GM12891 (cell line): ENCODE results near the gene MAOB.

ENCODE experiments used
- POLR2A ChIP-seq: IDR thresholded peaks from 2 replicates; pipeline ENCODE4 v1.6.1; 2011; ENCODE audit warnings: low read depth, low read length, control low read depth
- POLR2AphosphoS5 ChIP-seq: IDR thresholded peaks from 2 replicates; pipeline ENCODE4 v1.6.1; 2011; ENCODE audit warnings: low read depth, low read length, control low read depth
- POU2F2 ChIP-seq: IDR thresholded peaks from 2 replicates; pipeline ENCODE4 v1.6.1; 2011; ENCODE audit warnings: low read depth, mild to moderate bottlenecking, control low read depth, low read length, moderate library complexity
- SPI1 ChIP-seq: IDR thresholded peaks from 2 replicates; pipeline ENCODE4 v1.6.1; 2011; ENCODE audit warnings: low read depth, low read length, control low read depth
- TAF1 ChIP-seq: IDR thresholded peaks from 2 replicates; pipeline ENCODE4 v1.6.1; 2011; ENCODE audit warnings: low read depth, low read length, control low read depth

DNA sequence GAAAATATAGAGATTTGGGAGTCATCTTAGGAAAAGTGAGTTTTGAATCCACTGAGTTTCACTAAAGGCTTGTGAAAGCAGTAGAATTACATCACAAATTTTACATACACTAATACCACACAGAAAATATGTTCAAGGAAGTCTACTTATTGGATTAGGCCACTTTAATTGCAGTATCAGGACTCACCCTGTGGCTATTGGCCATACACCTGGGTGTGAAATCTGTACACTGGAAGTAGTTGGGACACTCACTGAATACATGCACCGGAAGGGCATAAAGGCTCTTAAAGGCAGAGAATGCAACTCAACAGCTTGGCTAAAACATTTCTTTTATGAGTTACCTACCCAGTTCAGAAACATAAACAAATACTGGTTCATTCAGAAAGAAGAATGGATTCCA is 19.8 kb downstream of the MAOB start:
- no peak for TF ChIP-seq POLR2AphosphoS5
- TF ChIP-seq POLR2A = no peak
- TF ChIP-seq POU2F2 = no peak
- no peak for TF ChIP-seq TAF1
- no peak for TF ChIP-seq SPI1
